Retina (tissue), 1 donor: ENCODE results near the gene CHRD.
"Not testable (repeated sequence)": the region's sequence is repeated elsewhere in the genome, so short reads cannot be mapped to it uniquely, and the experiment has no call there.

ENCODE experiments used
- DNase-seq: peaks from one replicate; pipeline ENCODE4 v3.0.0-alpha.2; 2016

Gene CHRD

GRCh38 chr3:184379358-184380184 lies at the start of gene CHRD:
Gene CHRD (plus strand): TSS chr3:184380054. CDS start chr3:184380319, 265 bp downstream.
- peak; percentile 51 for DNase-seq

- DNase-seq = no peak
Measured at GRCh38 chr3:184332370-184333090, 47.3 kb upstream of the CHRD start.

GRCh38 chr3:184333190-184333589 lies 46.7 kb upstream of the CHRD start:
- DNase-seq = no peak

- DNase-seq = no peak
Measured at GRCh38 chr3:184333700-184334099, 46.2 kb upstream of the CHRD start.

- no peak for DNase-seq
Measured at GRCh38 chr3:184334470-184335158, 45.2 kb upstream of the CHRD start.

- no peak for DNase-seq
Measured at GRCh38 chr3:184335291-184335660, 44.6 kb upstream of the CHRD start.

- peak; percentile 93 for DNase-seq
Measured at GRCh38 chr3:184335661-184336546, 44.0 kb upstream of the CHRD start.

- DNase-seq = peak; percentile 81
Measured at GRCh38 chr3:184336547-184337398, 43.1 kb upstream of the CHRD start.

- DNase-seq = no peak
Measured at GRCh38 chr3:184337399-184337714, 42.5 kb upstream of the CHRD start, which contains the start of gene FAM131A. Gene FAM131A (plus strand): TSS chr3:184337600. CDS start chr3:184337631, 31 bp downstream.

- DNase-seq = no peak
Measured at GRCh38 chr3:184337981-184338380, 41.9 kb upstream of the CHRD start.

- peak; percentile 94 for DNase-seq
Measured at GRCh38 chr3:184338511-184338945, 41.3 kb upstream of the CHRD start.

- DNase-seq = no peak
Measured at GRCh38 chr3:184339001-184339400, 40.9 kb upstream of the CHRD start.

- not testable (repeated sequence) for DNase-seq
Measured at GRCh38 chr3:184339451-184340135, 40.3 kb upstream of the CHRD start.

- no peak for DNase-seq
Measured at GRCh38 chr3:184341925-184342324, 37.9 kb upstream of the CHRD start.

GRCh38 chr3:184343200-184343876 lies 36.5 kb upstream of the CHRD start:
- no peak for DNase-seq

- DNase-seq = peak; percentile 43
Measured at GRCh38 chr3:184344579-184345316, 35.1 kb upstream of the CHRD start.

GRCh38 chr3:184345317-184346144 lies 34.3 kb upstream of the CHRD start:
- DNase-seq = peak; percentile 72

- no peak for DNase-seq
Measured at GRCh38 chr3:184346480-184347190, 33.2 kb upstream of the CHRD start.
